Lower lobe of right lung (tissue), 2 donors: ENCODE measurements around the gene LRP1-AS. TPM values are rescaled to one million over a fixed set of nuclear protein-coding genes. Genes with fewer than 3 reads are reported as not detected.

Experiments
- ATAC-seq, 2 donors: fragments of 200-7000 bp; cut with Tn5 transposase; one replicate each; pipeline ENCODE4 v1.9.1; 2020 to 2022; ENCODE audit warnings: mild to moderate bottlenecking in 2 of 2, moderate library complexity in 2 of 2
- DNase-seq: peaks from one replicate; pipeline ENCODE4 v3.0.0-alpha.2; 2020
- H3K27ac ChIP-seq: fragments of 200-600 bp; one replicate; pipeline ENCODE4 v1.8.0; 2022
- H3K27me3 ChIP-seq: fragments of 200-600 bp; one replicate; pipeline ENCODE4 v1.8.0; 2022; ENCODE audit warnings: low read depth
- H3K36me3 ChIP-seq: fragments of 200-600 bp; one replicate; pipeline ENCODE4 v1.8.0; 2022; ENCODE audit warnings: mild to moderate bottlenecking
- H3K4me1 ChIP-seq: fragments of 200-600 bp; one replicate; pipeline ENCODE4 v1.8.0; 2022
- H3K4me3 ChIP-seq: fragments of 200-600 bp; one replicate; pipeline ENCODE4 v1.8.0; 2022; ENCODE audit warnings: mild to moderate bottlenecking
- H3K9me3 ChIP-seq: fragments of 200-600 bp; one replicate; pipeline ENCODE4 v1.8.0; 2022
- intact Hi-C: fragments of 100-400 bp; cut with DNase I; formaldehyde crosslinking; loops from one replicate; pipeline ENCODE4 v1.11.0; 2022
- total RNA-seq: library from RNA; stranded (reverse); fragmentation: NEBNext Ultra II Directional; extraction: Animal tissue kit (Norgen Biotek cat#: 25700); gene quantifications from one replicate; pipeline ENCODE4 v1.2.1, GENCODE V29; 2021
- TF ChIP-seq, protein P1 (sequence below): fragments of 200-600 bp; IDR thresholded peaks from one replicate; pipeline ENCODE4 v1.8.0; 2022; ENCODE audit warnings: antibody characterized with exemption, mild to moderate bottlenecking
- donor health status: DM: no; HTN: yes; CAD: no; lungs with severe emphysema.

LRP1-AS gene
- total RNA-seq, 1 donor from 2014 or later: not detected

DNA sequence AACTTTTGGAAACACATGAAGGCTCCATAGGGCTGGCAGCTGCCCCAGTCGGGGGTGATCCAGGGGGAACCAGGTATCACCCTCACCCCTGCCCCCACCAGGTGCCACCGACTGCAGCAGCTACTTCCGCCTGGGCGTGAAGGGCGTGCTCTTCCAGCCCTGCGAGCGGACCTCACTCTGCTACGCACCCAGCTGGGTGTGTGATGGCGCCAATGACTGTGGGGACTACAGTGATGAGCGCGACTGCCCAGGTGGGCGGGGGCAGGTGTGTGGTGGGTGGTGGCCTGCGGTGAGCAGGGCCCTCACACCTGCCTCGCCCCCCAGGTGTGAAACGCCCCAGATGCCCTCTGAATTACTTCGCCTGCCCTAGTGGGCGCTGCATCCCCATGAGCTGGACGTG, 46.8 kb upstream of the LRP1-AS start:
- H3K27me3 ChIP-seq: no peaks in the 10 kb centered on the region
- no peak overlapping the region for H3K4me3 ChIP-seq
- H3K4me1 ChIP-seq: peaks cover 10% of the 10 kb centered on the region
- intact Hi-C loops: no loop called here
- H3K27ac ChIP-seq: no peak overlapping the region
- peaks cover 93% of the 10 kb centered on the region for H3K36me3 ChIP-seq
- no peaks in the 10 kb centered on the region for H3K9me3 ChIP-seq
- no peak for ATAC-seq
- TF ChIP-seq, protein P1, sequence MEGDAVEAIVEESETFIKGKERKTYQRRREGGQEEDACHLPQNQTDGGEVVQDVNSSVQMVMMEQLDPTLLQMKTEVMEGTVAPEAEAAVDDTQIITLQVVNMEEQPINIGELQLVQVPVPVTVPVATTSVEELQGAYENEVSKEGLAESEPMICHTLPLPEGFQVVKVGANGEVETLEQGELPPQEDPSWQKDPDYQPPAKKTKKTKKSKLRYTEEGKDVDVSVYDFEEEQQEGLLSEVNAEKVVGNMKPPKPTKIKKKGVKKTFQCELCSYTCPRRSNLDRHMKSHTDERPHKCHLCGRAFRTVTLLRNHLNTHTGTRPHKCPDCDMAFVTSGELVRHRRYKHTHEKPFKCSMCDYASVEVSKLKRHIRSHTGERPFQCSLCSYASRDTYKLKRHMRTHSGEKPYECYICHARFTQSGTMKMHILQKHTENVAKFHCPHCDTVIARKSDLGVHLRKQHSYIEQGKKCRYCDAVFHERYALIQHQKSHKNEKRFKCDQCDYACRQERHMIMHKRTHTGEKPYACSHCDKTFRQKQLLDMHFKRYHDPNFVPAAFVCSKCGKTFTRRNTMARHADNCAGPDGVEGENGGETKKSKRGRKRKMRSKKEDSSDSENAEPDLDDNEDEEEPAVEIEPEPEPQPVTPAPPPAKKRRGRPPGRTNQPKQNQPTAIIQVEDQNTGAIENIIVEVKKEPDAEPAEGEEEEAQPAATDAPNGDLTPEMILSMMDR: no peak
- DNase-seq: no peak

DNA sequence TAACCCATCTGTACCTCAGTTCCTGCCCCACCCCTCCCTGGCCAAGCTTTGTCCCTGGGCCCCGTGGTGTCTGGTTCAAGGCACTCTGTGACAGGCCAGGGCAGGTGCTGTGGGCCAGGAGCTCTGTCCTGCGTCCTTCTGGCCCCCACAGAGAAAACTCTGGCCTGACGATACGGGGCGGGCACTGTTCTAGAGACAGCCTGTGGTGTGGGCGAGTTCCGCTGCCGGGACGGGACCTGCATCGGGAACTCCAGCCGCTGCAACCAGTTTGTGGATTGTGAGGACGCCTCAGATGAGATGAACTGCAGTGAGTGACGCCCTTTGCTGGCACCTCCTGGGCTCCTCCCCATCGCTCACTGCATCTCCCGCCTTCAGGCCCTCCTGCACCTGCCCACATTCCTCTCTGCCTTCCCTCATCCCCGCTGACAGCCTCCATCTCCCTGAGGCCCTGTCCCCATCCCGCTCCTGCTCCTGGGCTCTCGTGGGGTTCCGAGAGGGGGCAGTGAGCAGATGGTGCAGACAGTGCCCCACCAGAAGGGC, 46.4 kb upstream of the LRP1-AS start:
- intact Hi-C loops: no loop called here
- no peak for ATAC-seq
- H3K9me3 ChIP-seq: no peaks in the 10 kb centered on the region
- no peaks in the 10 kb centered on the region for H3K27me3 ChIP-seq
- H3K36me3 ChIP-seq: peaks cover 93% of the 10 kb centered on the region
- TF ChIP-seq, protein P1: no peak
- H3K4me3 ChIP-seq: no peak overlapping the region
- no peak overlapping the region for H3K27ac ChIP-seq
- no peak for DNase-seq
- H3K4me1 ChIP-seq: peaks cover 10% of the 10 kb centered on the region

DNA sequence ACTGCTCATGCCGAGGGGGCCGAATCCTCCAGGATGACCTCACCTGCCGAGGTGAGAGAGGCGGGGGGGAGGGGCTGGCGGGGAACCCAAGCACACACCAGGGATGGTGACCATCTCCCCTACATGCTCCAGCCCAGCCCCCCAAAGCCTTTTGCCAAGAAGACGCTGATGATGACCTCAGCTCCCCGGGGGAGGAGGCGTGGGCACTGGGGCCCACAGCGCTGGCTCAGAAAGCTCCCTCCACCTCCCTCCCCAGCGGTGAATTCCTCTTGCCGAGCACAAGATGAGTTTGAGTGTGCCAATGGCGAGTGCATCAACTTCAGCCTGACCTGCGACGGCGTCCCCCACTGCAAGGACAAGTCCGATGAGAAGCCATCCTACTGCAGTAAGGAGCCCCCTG, 45.5 kb upstream of the LRP1-AS start:
- Histone ChIP-seq H3K9me3 (no peaks in the 10 kb centered on the region), H3K27ac (no peak overlapping the region), H3K4me3 (no peak overlapping the region), H3K4me1 (peaks cover 10% of the 10 kb centered on the region), H3K36me3 (peaks cover 93% of the 10 kb centered on the region), H3K27me3 (no peaks in the 10 kb centered on the region)
- intact Hi-C loops: no loop called here
- TF ChIP-seq, protein P1: no peak
- ATAC-seq (no peak), DNase-seq (no peak)

DNA sequence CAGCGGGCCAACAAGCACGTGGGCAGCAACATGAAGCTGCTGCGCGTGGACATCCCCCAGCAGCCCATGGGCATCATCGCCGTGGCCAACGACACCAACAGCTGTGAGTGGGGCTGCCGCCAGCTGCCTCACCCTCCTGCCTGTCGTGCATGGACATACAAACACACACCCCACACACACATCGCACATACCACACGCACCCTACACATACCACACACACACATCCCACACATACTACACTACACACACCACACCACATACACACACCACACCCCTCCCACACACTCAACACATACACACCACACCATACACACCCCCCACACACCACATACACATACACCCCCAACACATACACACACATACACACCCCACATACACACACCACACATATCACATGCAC, 44.0 kb upstream of the LRP1-AS start:
- peaks cover 10% of the 10 kb centered on the region for H3K4me1 ChIP-seq
- TF ChIP-seq, protein P1: no peak
- no peak overlapping the region for H3K4me3 ChIP-seq
- ATAC-seq (no peak), DNase-seq (no peak)
- peaks cover 93% of the 10 kb centered on the region for H3K36me3 ChIP-seq
- intact Hi-C loops: no loop called here
- H3K27ac ChIP-seq: no peak overlapping the region
- no peaks in the 10 kb centered on the region for H3K9me3 ChIP-seq
- H3K27me3 ChIP-seq: no peaks in the 10 kb centered on the region

DNA sequence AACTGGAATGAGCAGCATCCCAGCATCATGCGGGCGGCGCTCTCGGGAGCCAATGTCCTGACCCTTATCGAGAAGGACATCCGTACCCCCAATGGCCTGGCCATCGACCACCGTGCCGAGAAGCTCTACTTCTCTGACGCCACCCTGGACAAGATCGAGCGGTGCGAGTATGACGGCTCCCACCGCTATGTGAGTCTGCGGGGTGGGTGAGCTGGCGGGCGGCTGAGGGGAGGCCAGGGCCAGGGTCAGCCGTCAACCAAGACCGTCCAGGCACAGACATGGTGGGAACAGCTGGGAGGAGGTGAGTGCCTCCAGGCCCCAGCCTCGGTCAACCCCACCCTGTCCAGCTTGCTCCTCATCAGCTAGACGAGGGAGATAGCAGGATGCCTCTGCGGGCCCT, 43.4 kb upstream of the LRP1-AS start:
- H3K9me3 ChIP-seq: no peaks in the 10 kb centered on the region
- no peak overlapping the region for H3K27ac ChIP-seq
- TF ChIP-seq, protein P1: no peak
- ATAC-seq: no peak
- peaks cover 93% of the 10 kb centered on the region for H3K36me3 ChIP-seq
- no peaks in the 10 kb centered on the region for H3K27me3 ChIP-seq
- intact Hi-C loops: no loop called here
- DNase-seq: no peak
- H3K4me3 ChIP-seq: no peak overlapping the region
- H3K4me1 ChIP-seq: peaks cover 10% of the 10 kb centered on the region

DNA sequence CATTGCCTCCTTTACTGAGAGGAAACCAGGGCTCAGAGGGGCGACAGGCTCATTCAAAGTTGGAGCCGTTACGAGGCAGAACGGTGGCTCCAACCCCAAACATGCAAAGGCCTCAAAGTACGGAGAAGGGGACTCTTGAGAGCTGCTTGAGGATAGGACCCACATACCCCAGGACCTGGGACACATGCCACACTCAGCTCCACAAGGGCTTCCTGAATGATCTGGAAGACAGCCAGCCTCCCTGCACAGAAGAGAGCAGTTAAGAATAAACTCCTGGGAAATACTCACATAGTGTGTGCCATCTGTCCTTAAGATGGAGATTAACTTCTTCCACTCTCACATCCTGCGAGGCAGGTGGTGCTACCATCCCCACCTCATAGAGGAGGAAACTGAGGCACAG, 42.6 kb upstream of the LRP1-AS start:
- TF ChIP-seq, protein P1: no peak
- ATAC-seq (peak; percentile 53 to 73), DNase-seq (peak; percentile 67)
- H3K4me1 ChIP-seq: peaks cover 10% of the 10 kb centered on the region
- intact Hi-C loops: no loop called here
- no peaks in the 10 kb centered on the region for H3K9me3 ChIP-seq
- H3K27ac ChIP-seq: no peak overlapping the region
- H3K36me3 ChIP-seq: peaks cover 93% of the 10 kb centered on the region
- H3K27me3 ChIP-seq: no peaks in the 10 kb centered on the region
- H3K4me3 ChIP-seq: no peak overlapping the region
